GM21528 (cell line): ENCODE data around the gene TMEM9B.

Source experiments
- ATAC-seq: cut with Tn5 transposase; IDR thresholded peaks from one replicate; pipeline ENCODE4 v1.9.1; 2021; ENCODE audit warnings: mild to moderate bottlenecking, moderate library complexity; ENCODE audit not compliant: unreplicated experiment, low FRiP score

The TMEM9B gene

DNA sequence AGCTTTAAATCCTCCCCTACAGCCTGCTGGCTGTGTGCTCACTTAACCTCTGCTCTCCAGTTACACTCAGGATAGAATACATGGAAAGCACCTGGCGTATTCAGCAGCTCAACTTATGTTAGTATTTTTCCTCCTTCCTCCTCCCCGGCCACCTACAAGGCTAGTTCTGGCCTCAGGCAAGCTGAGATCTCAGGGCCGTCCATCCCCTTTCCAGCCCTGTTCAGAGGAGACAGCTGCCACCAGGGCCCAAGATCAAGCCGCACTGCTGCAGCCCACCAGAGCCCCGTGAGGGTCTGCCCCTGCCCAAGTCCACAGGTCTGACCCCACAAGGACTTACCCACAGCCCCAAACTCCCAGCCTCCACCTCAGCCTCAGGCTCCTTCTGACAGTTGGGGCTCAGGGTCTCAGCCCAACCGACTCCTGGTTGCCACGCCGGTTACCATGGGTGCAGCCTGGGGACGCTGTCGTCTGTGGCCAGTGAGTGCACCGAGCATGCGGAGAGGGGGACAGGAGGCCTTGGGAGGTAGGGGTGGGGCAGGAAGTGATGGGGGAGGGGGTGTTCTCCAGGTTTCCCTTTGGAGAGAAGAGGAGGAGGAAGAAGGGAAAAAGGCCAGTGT lies 31.6 kb downstream of the TMEM9B start, which contains the start of gene C11orf16:
TSS of gene C11orf16 (minus strand) at position 384 of the 617 bp plus-strand sequence. CDS start 639 bp downstream, outside the sequence.
- no peak for ATAC-seq

DNA sequence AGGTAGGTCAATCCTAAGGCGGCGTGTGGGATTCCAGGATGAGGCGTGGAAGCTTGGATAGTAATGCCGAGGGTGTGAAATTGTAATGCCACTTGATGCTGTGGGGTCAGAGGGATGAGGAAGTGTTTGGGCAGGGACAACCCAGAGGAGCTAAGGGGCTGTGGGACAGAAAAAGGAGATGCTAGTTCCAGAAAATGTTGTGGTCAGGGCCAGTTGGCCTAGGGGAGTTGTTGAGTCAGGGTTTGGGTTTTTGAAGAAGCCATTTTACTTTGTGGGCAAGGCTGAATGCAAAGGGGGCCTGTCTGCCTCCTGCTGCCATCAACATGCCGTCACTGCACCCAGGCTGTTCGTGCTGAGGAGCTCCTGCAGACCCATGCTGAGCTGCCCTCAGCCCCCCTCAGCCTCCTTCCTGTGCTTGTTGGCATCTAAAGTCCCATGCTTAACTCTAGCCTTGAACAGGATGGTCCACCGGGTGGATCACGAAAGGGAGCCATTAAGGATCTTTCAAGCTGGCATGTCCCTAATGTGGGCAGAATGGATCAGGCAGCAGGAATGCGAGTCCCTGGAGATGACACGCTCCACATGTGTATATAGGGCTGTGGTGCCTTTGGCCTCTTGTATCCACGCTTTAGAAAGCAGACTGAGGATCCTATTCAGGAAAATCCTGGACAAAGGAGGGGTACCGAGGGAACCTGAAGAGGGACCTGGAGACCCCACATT lies 33.6 kb downstream of the TMEM9B start:
- no peak for ATAC-seq

DNA sequence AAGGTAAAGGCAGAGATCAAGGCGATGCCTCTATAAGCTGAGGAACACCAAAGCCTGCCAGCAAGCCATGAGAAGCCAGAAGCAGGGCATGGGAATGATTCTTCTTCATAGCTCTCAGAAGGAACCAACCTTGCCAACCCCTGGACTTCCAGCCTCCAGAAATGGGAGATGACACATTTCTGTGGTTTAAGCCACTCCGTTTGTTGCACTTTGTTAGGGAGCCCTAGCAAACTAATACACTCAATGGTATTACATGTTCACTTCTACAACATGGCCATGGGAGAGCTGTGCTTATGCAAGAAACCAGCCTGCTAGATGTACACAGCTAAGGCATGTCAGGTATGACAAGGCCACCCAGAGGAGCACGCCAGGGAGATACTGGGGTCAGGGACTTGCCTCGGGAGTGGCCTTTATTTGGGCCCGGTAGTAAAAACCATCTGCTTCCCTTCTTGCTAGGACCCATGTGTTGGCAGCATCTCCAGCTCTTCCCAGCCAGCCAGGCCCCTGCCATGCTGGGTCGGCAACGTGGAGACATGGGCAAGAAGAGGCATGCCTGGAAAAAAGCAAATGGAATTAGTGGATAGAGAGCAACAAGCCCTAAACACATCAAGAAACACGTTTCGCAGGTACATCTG lies 35.1 kb downstream of the TMEM9B start:
- no peak for ATAC-seq

DNA sequence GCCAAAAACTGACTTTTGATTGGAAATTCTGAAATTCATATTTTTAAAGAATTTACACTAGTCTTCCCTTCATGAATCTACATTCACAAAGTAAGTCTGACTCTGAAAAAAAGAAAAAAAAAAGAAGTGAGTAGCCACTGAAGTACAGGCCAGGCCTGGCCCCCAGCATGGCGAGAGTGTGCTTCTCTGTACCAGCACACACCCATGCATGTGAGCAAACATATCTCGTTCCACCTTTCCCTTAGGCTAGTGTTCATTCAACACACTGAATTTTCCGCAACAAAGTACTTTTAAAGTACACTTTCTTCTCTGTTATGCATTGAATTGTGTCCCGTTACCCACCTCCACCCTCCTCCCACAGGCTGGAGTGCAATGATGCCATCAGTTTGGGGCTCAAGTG lies 36.0 kb downstream of the TMEM9B start:
- ATAC-seq: no peak

DNA sequence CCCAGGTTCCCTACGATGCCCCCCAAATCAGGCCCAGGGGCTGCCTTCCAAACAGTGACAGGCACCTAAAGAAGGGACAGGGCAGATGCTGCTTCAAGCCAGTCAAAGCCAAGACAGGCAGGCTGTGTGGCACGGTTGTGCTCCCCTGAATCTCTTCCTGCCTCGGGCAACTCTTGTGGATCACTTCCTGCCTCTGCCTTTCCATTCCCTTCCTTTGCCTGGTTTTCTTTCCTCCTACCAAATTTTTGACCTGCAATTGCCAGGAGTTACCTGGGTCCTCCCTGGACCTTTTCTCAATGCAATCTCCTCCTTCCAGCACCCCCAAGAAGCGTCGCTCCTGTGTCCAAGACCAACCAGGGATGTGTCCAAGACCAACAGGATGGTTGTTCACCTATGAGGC lies 37.0 kb downstream of the TMEM9B start:
- no peak for ATAC-seq

DNA sequence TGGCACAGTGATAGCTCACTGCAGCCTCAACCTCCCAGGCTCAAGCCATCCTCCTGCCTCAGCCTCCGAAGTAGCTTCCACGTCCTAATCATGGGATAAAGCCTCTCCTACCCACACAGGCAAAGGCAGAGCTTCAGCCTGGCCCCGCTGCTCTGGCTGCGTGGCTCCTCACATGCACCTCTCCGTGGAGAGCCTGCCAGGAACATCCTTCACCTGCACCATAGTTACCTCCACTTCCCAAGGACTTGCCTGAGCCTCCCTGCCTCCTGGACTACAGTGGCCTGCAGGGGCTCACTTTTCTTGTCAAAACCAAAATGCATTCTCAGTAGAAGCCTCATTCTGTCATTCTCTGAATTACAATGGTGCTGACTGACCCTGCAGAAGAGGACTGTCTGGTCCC lies 38.0 kb downstream of the TMEM9B start:
- no peak for ATAC-seq

DNA sequence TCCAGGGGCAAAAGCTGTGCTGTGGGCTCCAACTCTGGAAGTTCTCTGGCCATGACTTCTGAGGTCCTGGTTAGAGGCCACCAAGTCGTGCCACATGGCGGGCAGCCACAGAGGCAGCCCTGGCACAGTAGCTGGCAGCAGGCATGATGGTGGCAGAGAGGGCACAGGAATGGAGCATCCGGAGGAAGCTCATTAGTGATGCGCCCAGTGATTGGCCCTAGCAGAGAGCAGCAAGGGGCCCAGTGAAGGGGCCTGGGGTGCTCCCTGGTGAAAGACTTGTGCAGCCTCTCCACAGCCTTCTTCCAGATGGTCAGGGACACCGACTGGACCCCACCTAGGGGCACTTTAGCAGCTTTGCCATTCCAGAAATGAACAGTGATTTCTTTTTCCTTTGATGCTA lies 38.5 kb downstream of the TMEM9B start:
- ATAC-seq: no peak

DNA sequence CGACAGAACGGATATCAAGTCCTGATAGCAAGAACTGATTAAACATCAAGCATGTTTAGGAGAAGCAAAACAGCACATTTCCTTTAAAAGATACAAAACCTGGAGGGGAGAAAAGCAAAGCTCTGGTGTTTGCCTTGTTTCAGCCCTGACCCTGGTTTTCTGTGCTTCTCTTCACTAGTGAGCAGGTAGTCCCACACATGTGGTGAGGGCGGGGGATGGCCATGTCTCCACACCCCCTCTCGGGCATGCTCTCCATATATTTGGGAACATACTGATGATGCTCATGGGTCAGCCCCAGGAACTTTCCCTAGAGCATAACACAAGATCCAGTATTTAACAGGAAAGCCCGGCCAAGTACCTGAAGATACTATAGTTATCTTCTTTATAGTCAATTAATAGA lies 41.6 kb downstream of the TMEM9B start:
- ATAC-seq: no peak

DNA sequence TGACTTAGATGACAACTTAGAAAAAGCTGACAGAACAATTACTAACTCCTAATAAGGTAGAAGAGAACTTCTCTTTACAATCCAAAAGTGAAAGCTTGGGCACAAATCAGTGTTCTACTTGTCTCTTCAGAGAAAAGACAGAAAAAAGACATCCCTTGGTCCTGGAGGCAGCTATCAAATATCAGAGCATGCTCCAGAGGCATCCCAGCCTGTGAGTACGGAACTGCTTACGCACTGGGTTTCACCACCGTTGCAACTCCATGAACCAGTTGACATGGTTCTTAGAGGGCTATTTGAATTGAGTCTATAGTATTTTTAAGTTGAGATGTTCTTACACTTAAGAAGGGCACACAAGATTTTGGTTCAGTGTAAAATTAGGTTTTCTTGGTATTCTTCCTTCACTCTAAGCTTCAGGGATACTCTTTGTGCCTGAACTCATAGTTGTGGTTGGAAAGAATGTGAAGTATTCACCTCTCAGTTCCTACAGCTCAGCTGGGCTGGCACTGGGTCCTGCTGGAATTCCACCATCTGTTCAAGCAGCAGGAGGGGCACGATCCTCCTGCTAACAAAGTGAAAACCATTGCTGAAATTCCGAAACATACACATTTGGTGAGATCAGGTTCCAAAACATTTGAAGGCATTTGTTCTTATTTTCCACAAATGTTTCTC lies 47.0 kb downstream of the TMEM9B start:
- no peak for ATAC-seq

DNA sequence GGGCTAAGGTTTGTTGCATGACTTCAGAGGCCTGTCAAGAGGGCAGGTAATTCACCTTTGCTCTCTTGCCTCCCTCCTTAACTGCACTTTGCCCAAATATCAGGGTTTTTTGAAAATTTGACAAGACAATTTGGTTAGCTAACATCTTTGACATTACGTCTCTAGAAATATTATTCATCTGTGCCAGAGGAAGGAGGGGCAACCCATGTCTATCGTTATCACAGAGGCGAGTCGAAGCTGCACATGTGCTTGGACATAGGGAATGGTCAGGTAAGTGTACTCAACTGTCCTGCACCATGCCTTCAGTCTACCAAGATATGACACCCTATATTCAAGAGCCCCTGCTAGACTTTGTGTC lies 49.6 kb downstream of the TMEM9B start:
- no peak for ATAC-seq

DNA sequence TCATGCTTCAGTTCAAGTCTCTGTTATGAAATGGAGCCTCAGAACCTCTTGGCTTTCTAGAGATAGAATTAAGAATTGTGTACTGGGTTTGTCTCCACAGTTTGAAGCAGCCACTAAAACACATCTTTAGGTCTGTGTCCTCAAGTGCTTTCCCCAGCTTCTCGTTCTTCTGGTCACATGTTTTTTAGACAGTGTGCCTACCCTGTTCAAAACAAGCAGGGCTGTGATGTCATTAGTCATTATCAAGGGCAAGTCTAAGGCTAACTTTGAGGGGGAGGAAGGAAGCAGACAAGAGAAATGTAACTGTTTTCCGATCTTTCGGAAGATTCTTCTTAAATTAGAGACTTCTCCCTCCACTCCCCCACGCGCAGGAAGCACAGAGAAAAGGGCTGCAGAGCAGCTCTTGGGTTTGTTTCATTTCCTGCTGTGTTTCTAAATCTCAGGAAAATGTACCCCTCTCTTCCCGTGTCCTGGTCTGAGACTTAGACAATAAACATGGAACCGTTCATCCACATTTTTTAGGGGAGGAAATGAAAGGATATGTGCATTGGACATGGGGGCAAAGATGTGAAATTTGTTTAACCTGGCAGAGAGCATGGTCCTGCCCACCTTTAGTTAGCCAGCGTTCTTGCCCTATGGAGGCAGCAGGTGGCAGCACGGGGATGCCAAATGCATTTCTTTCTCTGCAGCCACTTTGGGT lies 50.1 kb downstream of the TMEM9B start:
- ATAC-seq: no peak

DNA sequence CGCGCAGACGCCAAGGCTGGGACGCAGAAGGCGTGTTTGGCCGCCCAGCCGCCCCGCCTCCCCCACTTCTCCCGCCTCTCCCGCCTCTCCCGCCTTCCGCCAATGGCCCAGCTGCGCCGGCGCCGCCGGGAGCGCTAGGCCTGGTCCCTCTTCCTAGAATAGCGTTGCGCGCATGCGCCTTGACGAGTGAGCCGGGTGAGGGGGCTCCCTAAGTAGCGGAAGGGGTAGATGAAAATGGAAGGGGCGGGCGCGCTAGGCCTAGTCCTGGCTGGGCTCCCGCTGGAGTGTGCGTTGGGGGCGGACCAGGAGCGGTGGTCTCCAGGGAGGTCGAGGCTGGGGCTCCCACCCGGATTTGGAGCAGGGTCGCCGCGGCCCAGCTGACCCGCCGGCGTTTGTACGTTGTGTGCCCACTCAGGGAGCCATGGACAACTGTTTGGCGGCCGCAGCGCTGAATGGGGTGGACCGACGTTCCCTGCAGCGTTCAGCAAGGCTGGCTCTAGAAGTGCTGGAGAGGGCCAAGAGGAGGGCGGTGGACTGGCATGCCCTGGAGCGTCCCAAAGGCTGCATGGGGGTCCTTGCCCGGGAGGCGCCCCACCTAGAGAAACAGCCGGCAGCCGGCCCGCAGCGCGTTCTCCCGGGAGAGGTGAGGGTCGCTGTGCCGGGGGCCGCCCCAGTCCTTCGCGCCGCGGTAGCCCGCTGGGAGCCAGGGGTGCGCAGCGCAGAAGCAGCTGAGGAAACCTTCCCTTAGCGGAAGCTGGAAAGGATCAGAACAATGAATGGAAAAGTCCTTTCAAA lies 53.0 kb downstream of the TMEM9B start, which contains the start of gene AKIP1:
TSS of gene AKIP1 (plus strand) at position 161 of the 795 bp plus-strand sequence. CDS start at position 422, 261 bp downstream.
- ATAC-seq: peak; percentile 77

DNA sequence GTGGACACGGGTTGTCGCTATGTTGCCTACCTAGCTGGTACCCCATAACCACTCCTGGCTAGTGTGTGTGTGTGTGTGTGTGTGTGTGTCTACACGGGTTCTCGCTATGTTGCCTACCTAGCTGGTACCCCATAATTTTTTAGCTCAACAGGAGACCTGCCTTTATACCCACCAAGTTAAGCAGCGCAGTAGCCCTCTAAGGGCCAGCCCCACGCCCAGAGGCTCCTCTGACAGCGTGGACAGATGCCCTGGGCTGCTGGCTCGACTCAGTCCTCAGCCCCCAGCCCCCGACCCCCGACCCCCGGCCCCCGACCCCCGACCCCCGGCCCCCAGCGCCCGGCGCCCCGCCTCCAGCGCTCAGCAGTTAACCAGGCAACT lies 53.6 kb downstream of the TMEM9B start:
- peak; percentile 24 for ATAC-seq

DNA sequence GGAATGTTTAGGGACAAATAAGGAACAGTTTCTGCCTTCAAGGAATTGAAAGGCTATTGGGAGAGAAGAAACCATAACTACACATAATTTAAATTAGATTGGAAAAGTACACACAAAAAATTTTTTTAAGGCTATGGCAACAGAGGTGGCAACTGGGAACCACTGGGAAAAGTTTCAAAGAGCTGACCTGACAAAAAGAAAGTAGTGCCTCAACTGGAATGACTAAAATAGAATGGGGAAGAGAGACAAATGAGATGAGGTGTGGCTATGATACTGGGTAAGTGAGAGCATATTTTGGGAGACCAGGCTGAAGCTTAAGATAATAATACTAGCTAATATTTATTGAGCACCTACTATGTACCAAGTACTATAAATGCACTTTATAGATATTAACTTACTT lies 56.1 kb downstream of the TMEM9B start:
- ATAC-seq: no peak

DNA sequence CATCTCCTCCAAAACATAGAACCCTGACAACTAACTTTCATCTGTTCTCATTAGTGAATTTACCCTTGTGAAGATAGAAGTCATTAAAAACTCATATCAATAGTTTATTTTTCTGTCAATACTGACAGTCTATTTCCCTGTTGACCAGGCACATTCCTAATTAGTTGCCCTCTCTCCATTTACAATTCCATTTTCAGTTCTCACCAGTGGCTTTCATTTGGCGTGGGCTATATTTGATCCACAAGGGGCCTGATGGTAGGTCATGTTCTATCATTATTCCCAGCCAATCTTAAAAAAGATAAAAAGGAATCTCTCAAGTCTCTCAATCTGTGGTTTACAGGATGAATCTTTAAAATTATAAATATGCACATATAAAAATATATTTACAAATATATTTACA lies 57.1 kb downstream of the TMEM9B start:
- no peak for ATAC-seq

DNA sequence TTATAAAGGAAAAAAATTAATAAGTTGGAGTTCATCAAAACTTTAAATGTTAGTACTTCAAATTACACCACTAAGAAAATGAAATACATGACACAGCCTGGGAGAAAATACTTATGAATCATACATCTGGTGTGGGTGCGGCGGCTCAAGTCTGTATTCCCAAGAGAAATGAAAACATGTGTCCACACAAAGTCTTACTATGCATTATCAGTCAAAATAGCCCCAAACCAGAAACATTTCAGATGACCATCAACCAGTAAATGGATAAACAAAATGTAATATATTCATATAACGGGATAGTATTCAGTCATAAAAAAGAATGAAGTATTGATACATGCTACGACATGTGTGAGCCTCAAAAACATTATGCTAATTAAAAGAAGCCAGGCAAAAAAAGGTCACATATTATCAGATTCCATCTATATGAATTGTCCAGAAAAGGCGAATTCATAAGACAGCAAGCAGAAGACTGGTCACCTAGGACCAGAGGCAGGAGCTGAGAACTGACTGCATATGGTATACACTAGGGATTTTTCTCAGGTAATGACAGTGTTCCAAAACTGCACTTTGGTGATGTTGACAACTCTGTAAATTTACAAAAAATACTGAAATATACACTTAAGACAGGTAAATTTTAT lies 58.6 kb downstream of the TMEM9B start:
- no peak for ATAC-seq

DNA sequence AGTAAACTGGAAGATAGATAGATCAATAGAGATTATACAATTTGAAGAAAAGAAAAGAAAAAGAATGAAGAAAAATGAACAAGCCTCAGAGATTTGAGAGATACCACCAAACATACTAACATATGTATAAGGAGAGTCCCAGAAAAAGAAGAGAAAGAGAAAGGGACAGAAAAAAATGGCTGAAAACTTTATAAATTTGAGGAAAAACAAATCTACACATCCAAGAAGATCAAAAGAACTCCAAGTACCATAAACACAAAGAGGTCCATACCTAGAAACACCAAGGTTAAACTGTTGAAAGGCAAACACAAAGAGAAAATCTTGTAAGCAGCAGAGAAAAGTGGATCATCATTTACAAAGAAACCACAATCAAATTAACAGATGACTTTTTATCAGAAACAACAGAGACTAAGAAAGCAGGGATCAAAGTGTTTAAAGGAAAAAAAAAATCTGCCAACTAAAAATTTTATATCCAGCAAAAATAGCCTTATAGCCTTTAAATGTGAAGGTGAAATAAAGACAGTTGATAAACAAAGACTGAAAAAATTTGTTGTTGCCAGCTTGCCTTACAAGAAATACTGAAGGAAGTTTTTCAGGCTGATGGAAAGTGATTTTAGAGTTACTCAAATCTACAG lies 65.0 kb downstream of the TMEM9B start:
- no peak for ATAC-seq
